ENCODE data around the gene SH3RF2.

- TF ChIP-seq CTCF (conservative IDR thresholded peaks at IDR 0.05; ENCODE audit: low read length) (no peak), EZH2phosphoT487 (IDR thresholded peaks at IDR 0.05; ENCODE audit: borderline replicate concordance, low read depth, low read length) (no peak)
Measured at GRCh38 chr5:146047396-146047795, 111.0 kb downstream of the SH3RF2 start.

All from OCI-LY7 (cell line).